SK-N-DZ (cell line): ENCODE data around the gene DYNC2H1.
"Not testable (repeated sequence)": the region's sequence is repeated elsewhere in the genome, so short reads cannot be mapped to it uniquely, and the experiment has no call there.

ENCODE experiments used
- DNase-seq: peaks from one replicate; pipeline ENCODE4 v3.0.0-alpha.2; 2015; ENCODE audit warnings: low spot score

Gene DYNC2H1

GRCh38 chr11:103370076-103370475 lies 260.9 kb downstream of the DYNC2H1 start:
- no peak for DNase-seq

- DNase-seq: no peak
Observed at GRCh38 chr11:103372906-103373305, 263.7 kb downstream of the DYNC2H1 start.

GRCh38 chr11:103374227-103374626 lies 265.0 kb downstream of the DYNC2H1 start:
- DNase-seq: not testable (repeated sequence)

GRCh38 chr11:103378931-103379330 lies 269.7 kb downstream of the DYNC2H1 start:
- DNase-seq: no peak

DNA sequence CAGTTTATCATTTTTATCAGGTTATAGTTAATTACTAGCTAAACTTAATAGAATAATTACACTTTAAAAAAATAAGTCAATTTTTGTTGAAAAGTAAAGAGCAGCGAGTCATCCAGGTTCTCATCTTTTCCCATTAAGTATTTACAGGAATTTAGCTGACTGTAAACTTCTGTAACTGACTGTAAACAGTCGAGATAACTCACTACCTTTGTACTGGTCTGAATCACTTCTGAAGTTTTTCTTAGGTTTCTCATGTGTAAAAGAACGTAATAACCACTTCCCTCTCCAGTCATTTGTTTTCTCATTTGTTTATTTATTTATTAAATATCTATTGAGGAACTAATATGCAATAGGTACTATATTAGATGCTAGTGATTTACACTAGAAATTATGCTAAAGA lies 270.8 kb downstream of the DYNC2H1 start:
- DNase-seq: no peak

GRCh38 chr11:103384652-103385051 lies 275.4 kb downstream of the DYNC2H1 start:
- DNase-seq: no peak

DNA sequence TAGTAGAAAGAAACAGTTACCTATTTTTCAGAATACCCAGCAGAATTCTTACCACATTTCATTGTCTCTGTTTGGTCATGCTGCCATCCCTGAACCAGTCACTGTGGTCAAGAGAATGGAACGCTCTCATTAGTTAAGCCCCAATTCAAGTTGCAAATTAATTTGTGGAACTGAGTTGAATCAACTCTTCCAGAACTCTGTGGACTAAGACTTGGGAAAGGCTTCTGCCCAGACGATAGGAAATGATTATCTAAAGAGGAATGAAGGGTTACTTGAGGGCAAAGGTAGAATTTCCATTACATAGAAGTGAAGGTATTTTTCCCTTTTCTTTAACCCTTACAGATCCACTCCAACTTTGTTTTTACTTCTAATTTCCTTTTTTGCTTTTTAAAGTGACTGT lies 286.4 kb downstream of the DYNC2H1 start:
- DNase-seq: no peak

GRCh38 chr11:103396237-103396636 lies 287.0 kb downstream of the DYNC2H1 start:
- DNase-seq: no peak

DNA sequence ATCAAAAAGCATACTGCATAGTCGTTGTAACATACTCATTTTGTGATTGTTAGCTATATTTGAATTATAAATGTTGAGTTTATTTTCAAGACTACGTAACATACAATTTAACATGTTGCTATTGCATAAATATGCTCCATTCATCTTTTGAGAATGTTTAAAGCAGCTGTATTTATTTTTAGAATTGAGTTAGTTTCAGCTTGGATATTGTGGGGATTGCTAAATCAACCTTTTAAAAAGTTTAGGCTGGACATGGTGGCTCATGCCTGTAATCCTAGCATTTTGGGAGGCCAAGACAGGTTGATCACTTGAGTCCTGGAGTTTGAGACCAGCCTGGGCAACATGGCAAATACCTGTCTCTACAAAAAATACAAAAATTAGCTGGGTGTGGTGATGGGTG lies 288.1 kb downstream of the DYNC2H1 start:
- no peak for DNase-seq

- DNase-seq: no peak
Observed at GRCh38 chr11:103398829-103399228, 289.6 kb downstream of the DYNC2H1 start.

DNA sequence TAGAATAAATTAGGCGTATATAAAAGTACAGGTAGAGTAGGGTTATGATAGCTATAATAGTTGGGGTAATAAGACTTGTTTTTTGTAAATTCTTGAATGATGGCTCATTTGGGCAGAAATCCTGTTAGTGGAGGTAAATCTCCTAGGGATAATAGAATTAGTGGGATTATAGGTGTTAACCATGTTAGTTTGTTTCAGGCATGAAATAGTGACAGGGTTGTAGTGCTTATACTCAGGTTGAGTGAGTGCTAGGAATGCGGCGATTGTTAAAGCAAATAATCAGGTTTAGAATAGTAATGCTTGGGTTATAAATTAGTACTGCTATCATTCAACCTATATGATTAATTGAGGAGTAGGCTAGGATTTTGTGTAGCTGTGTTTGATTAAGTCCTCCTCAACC lies 297.1 kb downstream of the DYNC2H1 start:
- no peak for DNase-seq

- no peak for DNase-seq
Observed at GRCh38 chr11:103407641-103408040, 298.4 kb downstream of the DYNC2H1 start.

GRCh38 chr11:103413266-103413888 lies 304.2 kb downstream of the DYNC2H1 start:
- no peak for DNase-seq

GRCh38 chr11:103418014-103418413 lies 308.8 kb downstream of the DYNC2H1 start:
- DNase-seq: no peak

DNA sequence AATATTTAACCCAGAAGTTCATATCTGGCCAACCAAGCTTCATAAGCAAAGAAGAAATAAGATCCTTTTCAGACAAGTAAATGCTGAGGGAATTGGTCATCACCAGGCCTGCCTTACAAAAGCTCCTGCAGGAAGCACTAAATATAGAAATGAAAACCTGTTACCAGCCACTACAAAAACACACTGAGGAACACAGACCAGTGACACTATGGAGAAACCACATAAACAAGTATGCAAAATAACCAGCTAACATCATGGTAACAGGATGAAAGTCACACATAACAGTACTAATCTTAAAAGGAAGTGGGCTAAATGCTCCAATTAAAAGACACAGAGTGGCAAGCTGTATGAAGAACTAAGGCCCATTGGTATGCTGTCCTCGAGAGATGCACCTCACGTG lies 311.4 kb downstream of the DYNC2H1 start:
- DNase-seq: no peak

DNA sequence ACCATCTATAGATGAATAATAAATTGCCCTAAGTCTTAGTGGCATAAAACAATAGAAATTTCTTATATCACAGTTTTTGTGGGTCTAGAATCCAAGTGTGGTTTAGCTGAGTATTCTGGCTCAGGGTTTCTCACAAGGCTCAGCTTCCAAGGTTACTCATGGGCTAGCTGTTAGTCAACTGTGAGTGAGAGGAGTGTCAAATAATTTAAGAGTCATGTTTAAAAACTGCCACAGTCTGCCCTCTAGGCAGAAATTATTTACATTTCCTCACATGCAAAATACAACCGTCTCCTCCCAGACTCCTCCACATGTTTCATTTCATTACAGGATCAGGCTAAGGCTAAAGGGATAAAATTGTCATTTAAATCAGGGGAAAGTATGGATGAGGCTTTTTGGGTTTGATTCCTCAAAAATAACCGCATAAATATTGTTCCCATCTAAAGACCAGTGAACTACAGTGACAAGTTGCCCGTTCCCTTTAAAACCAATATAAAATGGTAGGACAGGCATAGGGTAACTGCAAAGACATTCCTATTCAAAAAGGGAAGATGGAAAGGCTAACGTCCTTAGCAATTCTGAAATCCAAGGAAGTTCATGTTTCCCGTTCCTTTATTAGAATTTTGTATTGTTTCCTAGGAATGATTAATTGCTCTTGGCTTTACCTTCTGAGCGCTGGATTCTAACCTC lies 324.3 kb downstream of the DYNC2H1 start:
- DNase-seq: no peak

DNA sequence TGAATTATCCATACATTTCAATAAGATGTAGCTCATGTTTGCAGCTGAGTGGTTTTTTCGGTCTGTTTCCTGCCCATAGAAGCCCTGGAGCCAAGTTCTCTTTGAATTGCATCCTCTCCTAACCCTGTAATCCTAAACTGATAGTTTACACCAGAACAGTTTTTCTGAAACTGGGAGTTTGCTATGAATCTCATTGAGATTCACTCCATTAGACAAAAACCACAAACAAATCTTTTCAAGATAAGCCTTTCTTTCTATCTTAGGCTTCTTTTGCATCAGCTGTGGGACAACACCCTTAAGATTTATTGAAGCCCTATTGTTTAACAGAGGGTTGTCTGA lies 324.8 kb downstream of the DYNC2H1 start:
- no peak for DNase-seq

- no peak for DNase-seq
Observed at GRCh38 chr11:103436131-103436770, 327.0 kb downstream of the DYNC2H1 start.

DNA sequence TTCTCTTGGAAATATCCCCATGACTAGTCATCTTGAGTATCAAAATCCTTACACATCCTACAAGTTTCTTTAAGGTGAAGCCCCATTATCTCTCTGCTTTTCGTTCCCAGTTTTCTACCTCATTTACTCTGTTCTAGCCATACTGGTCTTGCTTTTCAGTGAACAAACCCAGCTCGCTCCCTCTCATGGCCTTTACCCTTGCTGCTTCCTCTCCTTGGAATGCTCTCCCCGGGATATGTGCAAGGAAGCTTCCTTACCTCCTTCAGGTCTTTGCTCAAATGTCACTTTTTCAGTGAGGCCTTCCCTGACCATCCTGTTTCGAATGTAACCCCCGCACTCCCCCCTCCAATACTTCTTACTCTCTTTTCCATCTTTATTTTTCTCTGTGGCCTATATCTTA lies 331.8 kb downstream of the DYNC2H1 start:
- DNase-seq: no peak

DNA sequence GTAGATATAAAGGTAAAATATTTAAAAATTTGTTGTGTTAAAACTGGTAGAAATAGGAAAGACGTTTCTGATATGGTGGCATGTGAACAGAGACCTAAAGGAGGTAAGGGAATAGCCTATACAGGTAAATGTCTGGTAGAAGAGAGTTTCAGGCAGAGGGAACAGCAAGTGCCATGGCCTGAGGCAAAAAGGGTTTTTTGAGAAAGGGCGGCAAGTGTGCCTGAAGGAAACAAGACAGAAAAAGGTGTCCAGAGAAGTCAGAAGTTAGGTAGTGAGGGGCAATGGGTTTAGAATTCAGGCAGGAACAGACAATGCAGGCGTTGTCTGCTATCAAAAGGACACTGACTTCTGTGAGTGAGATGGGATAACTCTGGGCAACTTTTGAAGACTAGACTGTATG lies 339.7 kb downstream of the DYNC2H1 start:
- DNase-seq: no peak

DNA sequence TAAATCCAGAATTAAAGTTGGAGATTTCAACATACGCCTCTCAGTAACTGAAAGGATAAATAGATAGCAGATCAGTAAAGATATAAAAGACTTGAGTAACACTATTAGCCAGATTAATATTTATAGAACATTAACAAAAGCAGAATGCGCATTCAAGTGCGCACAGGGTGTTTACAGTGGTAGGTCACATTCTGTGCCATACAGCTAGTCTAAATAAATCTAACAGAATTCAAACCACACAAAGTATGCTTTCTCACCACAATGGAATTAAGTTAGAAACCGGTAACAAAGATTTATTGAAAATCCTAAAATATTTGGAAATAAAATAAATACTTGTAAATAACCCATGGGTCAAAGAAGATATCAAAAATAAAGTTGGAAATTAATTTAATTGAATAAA lies 341.0 kb downstream of the DYNC2H1 start:
- no peak for DNase-seq

DNA sequence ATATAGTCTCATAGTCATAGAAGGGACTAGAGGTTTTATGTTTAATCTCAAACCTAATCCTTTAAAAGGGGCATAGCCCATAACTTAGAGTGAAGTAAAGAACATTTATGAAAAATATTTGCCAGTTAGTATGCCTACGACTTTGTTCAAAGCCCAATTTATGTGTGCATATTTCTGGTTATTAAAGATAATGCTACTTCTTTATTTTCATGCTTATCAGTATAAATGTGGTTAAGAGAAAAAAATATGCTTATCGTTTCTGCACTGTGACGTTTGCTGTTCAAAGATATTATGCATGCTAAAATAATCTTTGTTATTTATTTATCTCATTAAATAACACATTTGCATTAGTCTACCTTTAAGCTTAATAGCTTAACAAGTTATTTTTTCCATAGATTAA lies 343.9 kb downstream of the DYNC2H1 start:
- DNase-seq: no peak
